Skin epidermis (tissue), 12 donors: Measurements from ENCODE around the gene SPINK1.

Source experiments
- H3K27ac ChIP-seq, 21 experiments: fragments of 200-600 bp; sonication (generic) in 11 of 21; one replicate each; pipeline ENCODE4 v1.5.0; 2020; ENCODE audit warnings: mild to moderate bottlenecking in 3 of 21, inconsistent platforms in 2 of 21, moderate library complexity in 2 of 21
- H3K4me3 ChIP-seq, 7 experiments: fragments of 200-600 bp; sonication (generic) in 2 of 7; one replicate each; pipeline ENCODE4 v1.5.0; 2020; ENCODE audit warnings: inconsistent platforms in 2 of 7, mild to moderate bottlenecking in 2 of 7, moderate library complexity in 1 of 7

The SPINK1 gene

GRCh38 chr5:147776989-147777388 is 54.5 kb downstream of the SPINK1 start:
- no peak overlapping the region for H3K27ac ChIP-seq
- H3K4me3 ChIP-seq: no peak overlapping the region
